Measurements from ENCODE around the gene NR2E3.

DNA sequence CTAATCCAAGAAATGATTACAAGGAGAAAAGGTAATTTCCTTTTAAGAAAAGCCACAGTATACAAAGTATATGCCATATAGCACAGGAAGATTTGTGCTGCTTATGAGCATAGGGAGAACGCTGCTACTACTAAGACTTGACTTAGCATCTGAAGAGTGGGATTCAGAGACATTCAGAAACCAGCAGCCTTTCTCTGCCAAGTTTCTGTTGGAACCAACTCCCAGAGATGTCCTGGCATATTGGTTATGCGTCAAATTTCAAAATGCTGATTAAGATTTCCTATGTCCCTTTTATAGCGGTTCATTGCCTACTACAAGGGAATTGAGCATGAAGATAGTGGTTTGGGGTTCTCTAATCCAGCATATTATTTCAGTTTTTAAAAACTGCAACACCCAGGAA lies 4.9 kb downstream of the NR2E3 start:
- TF ChIP-seq, protein P1, sequence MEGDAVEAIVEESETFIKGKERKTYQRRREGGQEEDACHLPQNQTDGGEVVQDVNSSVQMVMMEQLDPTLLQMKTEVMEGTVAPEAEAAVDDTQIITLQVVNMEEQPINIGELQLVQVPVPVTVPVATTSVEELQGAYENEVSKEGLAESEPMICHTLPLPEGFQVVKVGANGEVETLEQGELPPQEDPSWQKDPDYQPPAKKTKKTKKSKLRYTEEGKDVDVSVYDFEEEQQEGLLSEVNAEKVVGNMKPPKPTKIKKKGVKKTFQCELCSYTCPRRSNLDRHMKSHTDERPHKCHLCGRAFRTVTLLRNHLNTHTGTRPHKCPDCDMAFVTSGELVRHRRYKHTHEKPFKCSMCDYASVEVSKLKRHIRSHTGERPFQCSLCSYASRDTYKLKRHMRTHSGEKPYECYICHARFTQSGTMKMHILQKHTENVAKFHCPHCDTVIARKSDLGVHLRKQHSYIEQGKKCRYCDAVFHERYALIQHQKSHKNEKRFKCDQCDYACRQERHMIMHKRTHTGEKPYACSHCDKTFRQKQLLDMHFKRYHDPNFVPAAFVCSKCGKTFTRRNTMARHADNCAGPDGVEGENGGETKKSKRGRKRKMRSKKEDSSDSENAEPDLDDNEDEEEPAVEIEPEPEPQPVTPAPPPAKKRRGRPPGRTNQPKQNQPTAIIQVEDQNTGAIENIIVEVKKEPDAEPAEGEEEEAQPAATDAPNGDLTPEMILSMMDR (IDR thresholded peaks at IDR 0.05) = no peak
- TF ChIP-seq EZH2phosphoT487 (IDR thresholded peaks at IDR 0.05) (no peak), EZH2 (IDR thresholded peaks at IDR 0.05) (no peak)

All from neural progenitor cell (in vitro differentiated cells).